ENCODE data around the gene PTPN3.
"Not testable (repeated sequence)": the region's sequence is repeated elsewhere in the genome, so short reads cannot be mapped to it uniquely, and the experiment has no call there.

The PTPN3 gene, protein sequence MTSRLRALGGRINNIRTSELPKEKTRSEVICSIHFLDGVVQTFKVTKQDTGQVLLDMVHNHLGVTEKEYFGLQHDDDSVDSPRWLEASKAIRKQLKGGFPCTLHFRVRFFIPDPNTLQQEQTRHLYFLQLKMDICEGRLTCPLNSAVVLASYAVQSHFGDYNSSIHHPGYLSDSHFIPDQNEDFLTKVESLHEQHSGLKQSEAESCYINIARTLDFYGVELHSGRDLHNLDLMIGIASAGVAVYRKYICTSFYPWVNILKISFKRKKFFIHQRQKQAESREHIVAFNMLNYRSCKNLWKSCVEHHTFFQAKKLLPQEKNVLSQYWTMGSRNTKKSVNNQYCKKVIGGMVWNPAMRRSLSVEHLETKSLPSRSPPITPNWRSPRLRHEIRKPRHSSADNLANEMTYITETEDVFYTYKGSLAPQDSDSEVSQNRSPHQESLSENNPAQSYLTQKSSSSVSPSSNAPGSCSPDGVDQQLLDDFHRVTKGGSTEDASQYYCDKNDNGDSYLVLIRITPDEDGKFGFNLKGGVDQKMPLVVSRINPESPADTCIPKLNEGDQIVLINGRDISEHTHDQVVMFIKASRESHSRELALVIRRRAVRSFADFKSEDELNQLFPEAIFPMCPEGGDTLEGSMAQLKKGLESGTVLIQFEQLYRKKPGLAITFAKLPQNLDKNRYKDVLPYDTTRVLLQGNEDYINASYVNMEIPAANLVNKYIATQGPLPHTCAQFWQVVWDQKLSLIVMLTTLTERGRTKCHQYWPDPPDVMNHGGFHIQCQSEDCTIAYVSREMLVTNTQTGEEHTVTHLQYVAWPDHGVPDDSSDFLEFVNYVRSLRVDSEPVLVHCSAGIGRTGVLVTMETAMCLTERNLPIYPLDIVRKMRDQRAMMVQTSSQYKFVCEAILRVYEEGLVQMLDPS

DNA sequence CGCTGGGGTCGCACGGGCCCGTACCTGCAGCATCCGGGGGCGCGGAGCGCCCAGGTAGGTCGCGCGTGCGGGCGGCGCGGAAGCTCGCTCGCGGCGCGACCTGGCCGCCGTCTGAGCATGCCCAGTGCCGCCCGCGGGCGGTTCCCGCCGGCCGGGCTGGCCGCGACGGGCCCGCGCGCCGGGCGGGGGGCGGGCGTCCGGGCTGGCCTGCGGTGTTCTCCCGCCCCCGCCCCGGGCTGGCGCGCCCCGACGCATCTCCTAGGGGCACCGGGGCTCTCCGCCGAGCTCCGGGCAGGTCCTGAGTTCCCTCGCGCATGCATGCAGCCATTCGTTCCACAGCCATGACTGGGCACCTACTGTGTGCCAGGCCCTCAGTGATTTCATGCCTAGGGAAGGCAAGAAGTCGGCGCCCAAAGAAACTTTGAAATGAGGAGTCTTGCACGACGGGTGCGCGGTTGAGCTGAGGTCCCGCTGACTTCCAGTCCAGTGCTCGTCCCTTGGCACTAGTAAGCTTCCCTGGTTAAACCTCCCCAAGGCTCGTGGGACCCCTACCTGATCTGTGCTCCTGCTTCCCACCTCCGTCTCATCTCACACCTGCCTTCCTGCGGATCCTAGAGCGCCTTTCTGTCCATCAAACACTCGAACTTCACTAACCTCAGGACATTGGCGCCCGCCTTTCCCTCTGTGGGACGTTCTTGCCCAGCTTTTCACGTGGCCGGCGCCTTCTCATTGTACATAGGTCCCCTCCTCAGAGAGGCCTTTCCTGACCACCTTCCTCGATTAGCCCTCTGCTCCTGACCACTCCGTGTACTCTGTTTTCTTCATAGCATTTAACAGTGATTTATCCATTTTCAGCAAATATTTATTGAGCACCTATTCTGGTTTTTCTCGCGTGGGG, at the start of gene PTPN3:
TSS of gene PTPN3 (minus strand) at position 113 of the 898 bp plus-strand sequence. CDS start 34,873 bp downstream, outside the sequence.
- FAIRE-seq = no peak

DNA sequence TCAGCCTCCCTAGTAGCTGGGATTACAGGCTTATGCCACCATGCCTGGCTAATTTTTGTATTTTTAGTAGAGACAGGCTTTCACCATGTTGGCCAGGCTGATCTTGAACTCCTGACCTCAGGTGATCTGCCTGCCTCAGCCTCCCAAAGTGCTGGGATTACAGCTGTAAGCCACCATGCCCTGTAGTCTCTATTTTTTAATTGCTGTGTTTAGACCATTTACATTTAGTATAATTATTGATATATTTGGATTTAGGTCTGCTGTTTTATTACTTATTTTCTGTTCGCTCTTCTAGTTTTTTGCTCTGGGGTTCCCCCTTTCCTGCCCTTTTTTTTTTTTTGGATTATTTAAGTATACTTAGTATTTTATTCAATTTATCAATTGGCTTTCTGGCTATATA, 46.8 kb upstream of the PTPN3 start:
- FAIRE-seq = not testable (repeated sequence)

DNA sequence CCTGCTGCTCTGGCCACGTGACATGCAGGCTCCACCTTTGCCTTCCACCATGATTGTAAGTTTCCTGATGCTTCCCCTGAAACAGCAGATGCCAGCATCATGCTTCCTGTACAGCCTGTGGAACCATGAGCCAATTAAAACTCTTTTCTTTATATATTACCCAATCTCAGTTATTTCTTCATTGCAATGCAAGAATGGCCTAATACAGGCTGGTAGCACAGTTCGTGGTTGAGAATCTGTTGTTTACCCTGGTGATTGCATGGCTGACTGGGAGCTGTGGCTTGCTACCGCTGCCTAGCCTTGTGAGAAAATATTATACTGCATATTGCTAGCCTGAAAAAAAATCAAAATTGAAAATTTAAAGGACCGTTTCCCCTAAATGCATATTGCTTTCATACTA, 44.8 kb upstream of the PTPN3 start:
- FAIRE-seq = no peak

DNA sequence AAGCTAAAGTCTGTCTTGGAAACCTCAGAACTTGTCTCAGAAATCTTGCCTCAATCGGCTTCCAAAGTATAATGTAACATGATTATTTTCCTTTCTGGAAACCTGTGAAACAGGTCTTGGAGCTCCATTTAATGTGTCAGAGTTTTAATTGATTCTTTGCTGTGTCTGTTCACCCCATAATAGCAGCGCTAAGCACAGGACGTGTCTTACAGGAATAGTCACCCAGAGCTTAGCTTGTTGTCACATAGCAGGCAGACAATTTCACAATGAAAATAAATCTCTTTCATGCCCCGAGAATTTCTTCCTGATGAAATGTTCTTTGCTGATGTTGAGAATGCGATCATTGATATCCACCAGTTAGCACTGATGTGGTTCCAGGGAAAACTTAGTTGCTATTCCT, 40.2 kb upstream of the PTPN3 start:
- FAIRE-seq = no peak

DNA sequence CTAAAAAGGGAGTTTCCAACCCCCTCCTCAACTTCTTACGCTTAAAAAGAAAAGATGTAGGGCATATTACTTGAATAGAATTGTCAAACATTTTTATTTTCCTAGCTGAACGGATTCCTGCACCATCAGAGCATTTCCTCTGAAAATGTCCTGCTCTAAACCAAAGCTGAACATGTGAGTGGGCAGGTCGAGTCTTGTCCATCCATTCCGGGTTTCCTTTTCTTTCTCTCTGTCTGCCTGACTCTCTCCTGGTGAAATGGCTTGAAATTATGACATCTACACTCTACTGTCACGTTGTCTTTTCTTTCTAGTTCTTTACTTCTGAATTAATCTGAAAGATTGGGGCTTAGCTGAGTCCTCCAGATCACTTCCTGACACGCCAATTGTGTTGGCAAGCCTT, 39.2 kb upstream of the PTPN3 start:
- no peak for FAIRE-seq

DNA sequence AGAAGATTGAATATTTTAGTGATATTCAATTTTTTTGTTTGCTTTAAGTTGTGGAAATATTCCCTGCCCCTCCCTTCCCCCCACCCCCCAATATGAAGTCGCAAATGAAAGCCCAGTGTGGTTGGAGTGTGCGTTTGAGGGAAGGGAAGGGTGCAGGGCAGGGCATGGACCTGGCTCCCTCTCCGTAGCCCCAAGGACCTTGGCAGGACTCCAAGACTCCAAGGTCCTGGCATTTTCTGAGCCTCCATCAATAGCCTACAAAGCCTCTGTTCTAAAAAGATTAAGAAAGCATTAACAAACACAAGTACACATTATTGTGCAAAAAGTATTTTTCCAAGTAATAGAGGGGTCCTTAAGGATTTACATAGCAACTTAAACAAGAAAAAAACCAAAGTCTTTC, 38.8 kb upstream of the PTPN3 start:
- FAIRE-seq = no peak

DNA sequence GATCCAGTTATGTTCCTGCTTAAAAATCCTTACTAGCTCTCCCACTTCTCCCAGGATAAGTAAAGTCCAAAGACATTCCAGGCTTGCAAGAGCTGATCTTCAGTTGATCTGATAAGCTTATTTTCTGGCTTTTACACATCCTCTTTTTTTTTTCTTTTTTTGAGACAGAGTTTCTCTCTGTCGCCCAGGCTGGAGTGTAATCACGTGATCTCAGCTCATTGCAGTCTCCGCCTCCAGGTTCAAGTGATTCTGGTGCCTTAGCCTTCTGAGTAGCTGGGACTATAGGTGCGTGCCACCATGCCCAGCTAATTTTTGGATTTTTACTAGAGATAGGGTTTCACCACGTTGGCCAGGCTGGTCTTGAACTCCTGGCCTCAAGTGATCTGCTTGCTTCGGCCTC, 37.3 kb upstream of the PTPN3 start:
- no peak for FAIRE-seq

DNA sequence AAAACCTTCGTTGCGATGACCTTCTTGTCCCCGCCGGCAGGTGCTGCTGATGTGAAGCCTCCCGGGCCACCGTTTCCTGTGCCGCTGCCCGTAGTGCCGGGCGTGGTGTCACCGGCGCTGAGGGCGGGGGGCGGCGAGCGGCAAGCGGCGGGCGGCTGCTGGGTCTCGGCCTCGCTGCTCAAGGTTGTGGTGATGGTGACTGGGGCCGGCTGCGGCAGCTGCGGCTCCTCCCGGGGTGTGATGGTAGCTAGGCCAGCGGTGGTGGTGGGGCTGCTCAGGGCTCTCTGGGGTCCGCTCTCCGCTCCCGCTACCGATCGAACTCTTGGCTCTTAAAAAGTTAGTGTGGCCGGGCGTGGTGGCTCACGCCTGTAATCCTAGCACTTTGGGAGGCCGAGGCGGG, 36.0 kb upstream of the PTPN3 start:
- FAIRE-seq = no peak

DNA sequence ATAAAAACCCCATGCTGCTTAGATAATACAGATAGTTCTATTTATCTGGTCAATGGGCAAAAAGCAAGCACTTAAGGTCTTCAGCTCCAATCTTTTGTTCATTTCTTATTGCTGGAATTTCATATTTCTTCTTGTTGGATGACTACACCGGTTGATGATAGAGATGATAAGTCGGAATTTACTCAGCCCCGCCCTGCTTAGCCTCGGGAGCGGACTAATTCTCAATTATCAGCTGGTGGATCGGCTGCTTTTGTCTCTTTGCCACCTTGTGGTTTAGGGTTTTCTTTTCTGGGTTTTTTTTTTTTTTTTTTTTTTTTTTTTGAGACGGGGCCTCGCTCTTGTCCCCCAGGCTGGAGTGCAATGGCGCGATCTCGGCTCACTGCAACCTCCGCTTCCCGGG, 34.5 kb upstream of the PTPN3 start:
- not testable (repeated sequence) for FAIRE-seq

DNA sequence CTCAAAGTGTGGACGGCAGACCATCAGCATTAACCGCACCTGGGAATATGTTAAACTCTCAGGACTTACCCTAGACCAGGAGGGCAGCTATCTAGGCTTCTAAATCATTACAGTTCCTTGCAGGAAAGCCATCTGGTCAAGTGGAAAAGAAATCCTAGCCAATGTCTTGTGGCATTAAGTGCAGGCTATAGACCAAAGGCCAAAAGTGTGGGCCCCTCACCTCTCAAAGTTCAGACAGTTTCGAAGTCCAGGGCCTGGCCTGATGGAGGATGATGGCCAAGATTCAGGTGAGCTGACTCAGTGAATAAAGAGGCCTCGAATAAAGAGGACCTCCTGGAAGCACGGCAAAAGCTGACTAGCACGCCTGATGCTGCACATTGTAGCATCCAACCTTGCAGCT, 24.0 kb upstream of the PTPN3 start:
- FAIRE-seq = no peak

DNA sequence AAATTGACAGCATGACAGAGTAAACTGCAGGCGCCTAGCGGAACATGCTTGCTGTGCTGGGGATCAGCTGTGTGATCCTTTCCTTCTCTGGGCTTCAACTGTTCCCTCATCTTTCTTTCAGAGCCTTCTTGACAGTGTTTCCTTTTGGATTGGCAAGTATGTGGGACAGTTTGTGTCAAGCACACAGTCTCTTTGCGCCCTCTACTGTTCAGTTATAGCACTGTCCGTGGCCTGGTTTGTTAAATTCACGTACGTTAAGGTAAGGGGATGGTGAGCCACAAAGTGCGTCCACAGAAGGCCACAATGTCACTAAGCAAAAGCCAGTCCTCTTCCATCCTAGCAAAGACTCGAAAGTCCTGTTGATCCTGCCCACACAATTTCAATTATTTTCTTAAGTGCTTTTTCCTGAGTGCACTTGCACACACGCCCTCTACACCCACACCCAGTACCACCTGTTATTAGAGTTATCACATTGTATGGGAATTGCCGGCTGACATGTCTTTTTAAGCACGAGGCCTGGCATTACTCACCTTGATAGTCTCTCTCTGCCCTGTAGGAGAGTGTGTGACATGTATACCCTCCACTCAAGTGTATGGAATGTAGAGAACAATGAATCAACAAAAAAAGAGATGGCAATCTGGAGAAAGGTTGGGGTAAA, 22.5 kb upstream of the PTPN3 start:
- FAIRE-seq = no peak

DNA sequence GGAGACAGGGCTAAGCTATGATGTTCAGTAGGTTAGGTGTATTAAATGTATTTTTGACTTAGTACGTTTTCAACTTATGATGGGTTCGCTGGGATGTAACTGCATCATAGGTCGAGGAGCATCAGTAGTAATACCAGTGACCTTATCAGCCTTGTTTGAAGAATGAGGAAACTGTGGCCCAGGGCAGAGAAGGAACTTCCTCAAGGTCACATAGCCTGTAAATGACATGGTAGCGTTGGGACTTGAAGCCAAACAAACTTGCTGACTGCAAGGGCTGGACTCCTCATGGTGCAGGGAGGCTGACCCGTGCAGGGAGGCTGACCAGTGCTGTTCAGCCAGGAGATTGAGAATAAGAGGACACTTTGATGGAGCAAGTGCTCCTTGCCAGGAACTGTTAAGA, 21.3 kb upstream of the PTPN3 start:
- FAIRE-seq = no peak

DNA sequence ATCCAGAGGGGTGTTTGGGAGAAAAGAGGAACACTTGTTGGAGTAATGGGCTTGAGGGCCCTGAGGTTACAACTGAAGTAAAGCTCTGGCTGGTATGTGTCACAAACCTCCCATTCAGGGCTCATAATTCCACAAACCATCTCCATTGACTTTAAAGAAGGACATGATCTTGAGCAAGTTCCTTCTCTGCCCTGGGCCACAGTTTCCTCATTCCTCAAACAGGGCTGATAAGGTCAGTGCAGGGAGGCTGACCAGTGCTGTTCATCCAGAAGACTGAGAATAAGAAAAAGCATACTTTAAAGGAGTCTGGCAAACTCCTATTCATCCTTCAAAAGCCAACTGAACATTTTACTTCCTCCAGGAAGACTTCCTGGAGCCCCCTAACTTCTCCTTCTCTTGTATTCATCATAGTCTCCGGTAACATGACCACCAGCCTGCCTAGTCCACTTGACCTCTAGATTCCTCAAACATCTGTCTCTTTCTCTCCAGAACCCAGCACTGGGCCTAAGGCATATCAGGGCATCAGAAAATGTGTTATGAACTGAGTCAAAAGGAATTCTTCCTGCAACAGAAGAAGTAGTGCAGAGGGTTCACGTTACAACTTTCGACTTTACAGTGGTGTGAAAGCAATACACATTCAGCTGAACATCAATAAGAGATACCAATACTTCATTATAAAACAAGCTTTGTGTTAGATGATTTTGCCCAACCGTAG, 20.7 kb upstream of the PTPN3 start:
- no peak for FAIRE-seq

DNA sequence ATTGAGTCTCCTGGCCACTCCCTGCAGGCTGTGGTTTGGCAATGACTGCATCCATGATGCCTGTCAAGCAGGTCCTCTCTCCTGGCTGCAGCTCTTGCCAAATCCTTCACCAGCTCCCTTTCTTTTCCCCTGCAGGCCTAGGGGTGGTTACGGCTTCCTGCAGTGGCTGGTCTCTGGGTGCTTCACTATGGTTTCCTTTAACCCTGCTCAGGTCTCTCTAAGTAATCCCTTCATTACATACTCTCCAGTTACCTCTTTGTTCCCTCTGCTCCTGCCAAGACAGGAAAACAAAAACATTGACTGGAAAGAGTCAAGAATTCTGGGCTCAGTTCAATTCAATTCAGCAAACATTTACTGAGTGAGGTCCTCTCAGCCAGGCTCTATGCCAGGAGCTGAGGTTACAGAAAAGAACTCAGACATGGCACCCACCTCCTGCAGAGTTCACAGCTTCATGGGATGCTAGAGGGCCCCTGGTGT, 19.8 kb upstream of the PTPN3 start:
- FAIRE-seq = no peak

DNA sequence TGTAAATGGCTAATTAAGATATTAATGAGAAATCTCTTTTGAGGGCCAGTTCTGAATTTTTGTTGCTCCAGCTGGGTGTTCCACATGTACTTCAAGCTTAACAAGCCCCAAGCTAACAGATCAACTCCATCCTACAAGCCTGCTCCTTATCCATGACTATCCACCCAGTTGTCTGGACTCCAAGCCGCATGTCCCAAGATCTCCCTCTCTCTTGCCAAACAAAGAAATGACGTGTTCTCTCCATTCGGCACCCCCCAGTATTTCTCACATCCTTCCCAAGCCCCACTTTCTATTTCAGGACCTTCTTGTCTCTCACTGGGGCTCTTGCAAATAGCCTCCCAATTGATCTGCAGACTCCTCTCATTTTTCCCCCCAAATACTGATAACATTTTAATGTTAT, 15.8 kb upstream of the PTPN3 start:
- no peak for FAIRE-seq

DNA sequence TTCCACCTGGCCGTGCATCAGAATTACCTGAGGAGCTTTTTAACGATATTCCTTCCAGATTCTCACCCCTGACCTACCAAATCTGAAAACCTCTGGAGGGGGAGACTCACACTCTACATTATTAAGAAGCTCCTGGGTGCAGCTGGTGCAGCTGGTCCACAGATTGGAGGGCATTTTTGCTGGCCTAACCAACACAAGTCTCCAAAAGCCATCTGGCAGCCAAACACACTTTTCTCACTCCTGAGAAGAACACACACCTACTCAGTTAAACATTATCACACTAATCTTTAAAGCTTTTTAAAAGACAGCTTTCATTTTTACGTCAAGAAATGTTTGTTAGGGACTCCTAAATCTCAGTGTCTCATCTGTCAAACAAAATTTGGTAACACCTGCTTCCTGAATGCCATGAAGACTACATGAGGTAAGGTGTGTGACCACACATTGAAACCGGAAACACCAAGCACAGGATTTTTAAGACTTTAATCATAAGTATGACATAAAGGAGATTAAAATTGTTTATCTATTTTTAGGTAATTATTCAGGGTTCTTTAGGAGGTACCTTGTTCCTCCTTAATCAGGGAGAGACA, 14.2 kb upstream of the PTPN3 start:
- FAIRE-seq = no peak

DNA sequence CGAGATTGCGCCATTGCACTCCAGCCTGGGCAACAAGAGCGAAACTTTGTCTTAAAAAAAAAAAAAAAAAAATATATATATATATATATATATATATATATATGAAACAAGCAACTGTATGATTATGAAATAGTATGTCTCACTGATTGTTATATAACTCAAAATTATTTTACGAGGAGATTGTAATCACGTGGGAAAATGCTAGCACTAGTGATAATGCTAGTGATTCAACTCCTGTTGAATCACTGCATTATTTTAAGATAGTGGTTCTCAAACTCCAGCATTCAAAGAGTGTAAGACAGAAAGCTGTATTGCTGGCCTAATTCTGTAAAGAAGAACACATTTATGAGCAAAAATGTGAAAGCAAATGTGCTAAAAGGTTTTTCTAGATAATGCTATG, 12.4 kb upstream of the PTPN3 start:
- FAIRE-seq = no peak

DNA sequence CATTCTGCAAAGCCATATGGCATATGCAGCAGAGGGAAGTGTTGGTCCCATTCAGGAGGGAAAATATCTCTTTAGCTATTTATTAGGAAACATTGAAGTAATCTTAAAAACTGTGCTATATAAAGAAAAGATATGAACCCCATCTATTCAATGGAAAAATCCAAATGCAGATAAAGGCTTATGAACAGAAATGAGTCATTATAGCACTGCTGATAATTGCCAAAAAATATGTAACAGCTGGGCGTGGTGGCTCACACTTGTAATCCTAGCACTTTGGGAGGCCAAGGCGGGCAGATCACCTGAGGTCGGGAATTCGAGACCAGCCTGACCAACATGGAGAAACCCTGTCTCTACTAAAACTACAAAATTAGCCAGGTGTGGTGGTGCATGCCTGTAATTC, 11.9 kb upstream of the PTPN3 start:
- FAIRE-seq = not testable (repeated sequence)

DNA sequence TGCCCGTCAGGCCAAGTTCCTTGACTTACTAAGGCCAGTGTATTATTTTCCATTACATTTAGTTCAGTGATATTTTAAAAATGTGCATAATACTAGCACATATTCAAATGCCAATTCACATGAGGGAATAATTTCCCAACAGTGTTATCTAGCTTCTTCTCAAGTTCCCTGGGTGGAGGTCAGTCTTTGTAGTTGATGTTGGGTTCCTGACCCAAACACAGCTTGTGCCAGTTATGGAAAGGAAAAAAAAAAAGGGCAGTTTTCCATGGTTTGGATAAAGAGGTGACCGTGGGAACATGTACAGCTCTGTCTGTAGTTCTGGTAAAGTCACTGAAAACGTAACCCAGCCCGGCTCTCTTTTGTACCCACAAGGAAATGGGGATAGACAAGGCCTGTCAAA, 11.5 kb upstream of the PTPN3 start:
- no peak for FAIRE-seq

DNA sequence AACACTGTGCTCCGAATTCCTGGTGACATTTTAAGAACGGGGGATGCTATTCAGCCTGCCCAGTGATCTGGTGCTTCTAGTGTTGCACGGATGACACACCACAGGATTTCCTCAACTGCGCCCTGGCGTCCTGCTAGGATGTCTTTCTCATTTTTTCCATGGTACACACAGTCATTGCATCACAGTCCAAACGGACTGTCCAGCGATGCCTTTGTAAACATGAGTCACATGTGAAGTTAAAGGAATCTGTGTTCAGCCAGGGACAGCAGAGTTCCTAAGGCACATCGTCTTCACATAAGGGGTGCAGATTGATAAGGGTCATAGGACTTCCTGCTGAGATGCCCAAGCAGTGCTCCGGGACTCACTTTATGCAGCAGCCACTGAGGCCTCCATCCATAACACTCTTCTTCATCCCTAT, 9.3 kb upstream of the PTPN3 start:
- no peak for FAIRE-seq

DNA sequence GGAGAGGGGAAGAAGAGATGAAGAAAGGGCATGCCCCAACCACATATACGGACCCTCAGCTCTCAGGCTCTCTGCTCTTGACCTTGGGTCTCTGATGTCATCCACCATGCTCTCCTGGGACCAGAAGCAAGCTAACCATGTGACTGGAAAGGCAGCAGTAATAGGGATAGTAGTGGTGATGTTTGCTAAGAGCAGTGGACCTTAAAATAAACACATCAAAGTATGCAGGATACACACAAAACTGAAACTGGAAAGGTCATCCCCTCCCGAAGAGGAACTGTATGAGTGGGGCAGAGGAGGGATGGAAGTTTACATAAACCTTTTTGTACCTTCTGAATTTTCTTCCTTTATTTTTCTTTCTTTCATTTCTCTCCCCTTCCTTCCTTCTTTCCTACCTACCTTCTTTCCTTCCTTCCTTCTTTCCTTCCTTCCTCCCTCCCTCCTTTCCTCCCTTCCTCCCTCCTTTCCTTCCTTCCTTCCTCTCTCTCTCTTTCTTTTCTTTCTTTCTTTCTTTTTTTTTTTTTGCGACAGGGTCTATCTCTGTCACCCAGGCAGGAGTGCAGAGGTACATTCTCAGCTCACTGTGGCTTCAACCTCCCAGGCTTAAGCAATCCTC, 8.1 kb upstream of the PTPN3 start:
- FAIRE-seq = no peak
